ENCODE results near the gene SOX12. TPM values are rescaled to one million over a fixed set of nuclear protein-coding genes. Genes with fewer than 3 reads are reported as not detected.

The SOX12 gene
- total RNA-seq, result 10 to 100 TPM; 19.2 to 23.8 TPM
- polyA plus RNA-seq (ENCODE audit: insufficient read depth, low read depth, low replicate concordance), result 13.4 TPM
- long read RNA-seq, donor 1, full-length matches to known transcripts, result 123 of 123 reads
- long read RNA-seq, donor 1, partial matches to known transcripts, result 0 of 123 reads
- long read RNA-seq, donor 1, other reads (novel, unspliced or antisense), result 0 of 123 reads
- long read RNA-seq, donor 2, full-length matches to known transcripts, result 73 of 73 reads
- long read RNA-seq, donor 2, partial matches to known transcripts, result 0 of 73 reads
- long read RNA-seq, donor 2, other reads (novel, unspliced or antisense), result 0 of 73 reads

GRCh38 chr20:325045-325888 is at the start of gene SOX12:
SOX12 (plus strand) TSS chr20:325552; CDS start chr20:325925, 373 bp downstream.
- Histone ChIP-seq H3K27me3 (no peaks in the 10 kb centered on the region), H3K9me3 (no peaks in the 10 kb centered on the region), H3K36me3 (ENCODE audit: low read depth, missing control alignments) (no peaks in the 10 kb centered on the region), H3K4me3 (peak within 1 kb of the TSS; percentile 79 to 80), H3K4me1 (peaks cover 38% of the 10 kb centered on the region), H3K27ac (peak within 1 kb of the TSS; percentile 86 to 97)
- intact Hi-C loops (cut with DNase I; ENCODE audit: low total_unique reads), result loop anchor here (10.0 kb wide), 1 partner anchor 50 kb away; no protein-coding TSS in a partner anchor
- DNase-seq, result peak; percentile 98
- WGBS, 2 donors, result 0% methylated on average over 12 to 82 of the region's 106 CpGs
- TF ChIP-seq POLR2A (IDR thresholded peaks at IDR 0.05), result no peak
- TF ChIP-seq, protein P1, sequence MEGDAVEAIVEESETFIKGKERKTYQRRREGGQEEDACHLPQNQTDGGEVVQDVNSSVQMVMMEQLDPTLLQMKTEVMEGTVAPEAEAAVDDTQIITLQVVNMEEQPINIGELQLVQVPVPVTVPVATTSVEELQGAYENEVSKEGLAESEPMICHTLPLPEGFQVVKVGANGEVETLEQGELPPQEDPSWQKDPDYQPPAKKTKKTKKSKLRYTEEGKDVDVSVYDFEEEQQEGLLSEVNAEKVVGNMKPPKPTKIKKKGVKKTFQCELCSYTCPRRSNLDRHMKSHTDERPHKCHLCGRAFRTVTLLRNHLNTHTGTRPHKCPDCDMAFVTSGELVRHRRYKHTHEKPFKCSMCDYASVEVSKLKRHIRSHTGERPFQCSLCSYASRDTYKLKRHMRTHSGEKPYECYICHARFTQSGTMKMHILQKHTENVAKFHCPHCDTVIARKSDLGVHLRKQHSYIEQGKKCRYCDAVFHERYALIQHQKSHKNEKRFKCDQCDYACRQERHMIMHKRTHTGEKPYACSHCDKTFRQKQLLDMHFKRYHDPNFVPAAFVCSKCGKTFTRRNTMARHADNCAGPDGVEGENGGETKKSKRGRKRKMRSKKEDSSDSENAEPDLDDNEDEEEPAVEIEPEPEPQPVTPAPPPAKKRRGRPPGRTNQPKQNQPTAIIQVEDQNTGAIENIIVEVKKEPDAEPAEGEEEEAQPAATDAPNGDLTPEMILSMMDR (IDR thresholded peaks at IDR 0.05), result no peak

GRCh38 chr20:275791-276190 is 49.6 kb upstream of the SOX12 start:
- TF ChIP-seq, protein P1 (IDR thresholded peaks at IDR 0.05), result no peak
- TF ChIP-seq POLR2A (IDR thresholded peaks at IDR 0.05), result no peak
- Histone ChIP-seq H3K27me3 (no peaks in the 10 kb centered on the region), H3K27ac (no peak overlapping the region), H3K4me3 (no peak overlapping the region), H3K36me3 (ENCODE audit: low read depth, missing control alignments) (no peaks in the 10 kb centered on the region), H3K4me1 (no peaks in the 10 kb centered on the region), H3K9me3 (no peaks in the 10 kb centered on the region)
- 91 to 92% methylated on average over 7 of the region's 7 CpGs for WGBS, 2 donors
- intact Hi-C loops (cut with DNase I; ENCODE audit: low total_unique reads), result loop anchor here (10.0 kb wide), 1 partner anchor 49 kb away; the partner anchor contains the start of gene SOX12
- no peak for DNase-seq

- intact Hi-C loops (cut with DNase I; ENCODE audit: low total_unique reads), result loop anchor here (10.0 kb wide), 1 partner anchor 48 kb away; the partner anchor contains the start of gene SOX12
- no peak overlapping the region for H3K4me3 ChIP-seq
- 94 to 96% methylated on average over 11 to 12 of the region's 12 CpGs for WGBS, 2 donors
- no peaks in the 10 kb centered on the region for H3K9me3 ChIP-seq
- no peaks in the 10 kb centered on the region for H3K27me3 ChIP-seq
- TF ChIP-seq, protein P1 (IDR thresholded peaks at IDR 0.05), result no peak
- no peak for TF ChIP-seq POLR2A (IDR thresholded peaks at IDR 0.05)
- no peaks in the 10 kb centered on the region for H3K36me3 ChIP-seq (ENCODE audit: low read depth, missing control alignments)
- H3K27ac ChIP-seq, result no peak overlapping the region
- no peaks in the 10 kb centered on the region for H3K4me1 ChIP-seq
- peak; percentile 11 for DNase-seq
Measured at GRCh38 chr20:276620-277495, 48.5 kb upstream of the SOX12 start.

DNA sequence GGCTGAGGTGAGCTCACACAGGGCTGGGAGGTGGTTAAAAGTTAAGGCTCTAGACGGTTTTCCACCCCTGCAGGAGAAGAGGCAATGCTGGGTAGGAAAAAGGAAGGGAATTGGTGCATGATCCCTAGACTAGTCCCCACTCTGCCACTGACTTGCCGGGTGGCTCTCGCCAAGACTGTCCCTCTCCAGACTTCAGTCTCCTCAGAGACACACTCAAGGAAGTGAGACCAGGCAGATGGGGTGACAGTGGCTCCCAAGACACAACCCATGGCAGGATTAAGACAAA is 47.9 kb upstream of the SOX12 start:
- no peak overlapping the region for H3K4me3 ChIP-seq
- H3K9me3 ChIP-seq, result no peaks in the 10 kb centered on the region
- no peaks in the 10 kb centered on the region for H3K4me1 ChIP-seq
- TF ChIP-seq, protein P1 (IDR thresholded peaks at IDR 0.05), result no peak
- TF ChIP-seq POLR2A (IDR thresholded peaks at IDR 0.05), result no peak
- H3K27me3 ChIP-seq, result no peaks in the 10 kb centered on the region
- peak; percentile 4 for DNase-seq
- intact Hi-C loops (cut with DNase I; ENCODE audit: low total_unique reads), result loop anchor here (10.0 kb wide), 1 partner anchor 47 kb away; the partner anchor contains the start of gene SOX12
- H3K27ac ChIP-seq, result no peak overlapping the region
- WGBS, 2 donors, result 61 to 89% methylated on average over 3 of the region's 3 CpGs
- H3K36me3 ChIP-seq (ENCODE audit: low read depth, missing control alignments), result no peaks in the 10 kb centered on the region

Data from testis (tissue), 5 donors.